GM18873 (cell line): Measurements from ENCODE around the gene SNRPD1.
"Not testable (repeated sequence)": the region's sequence is repeated elsewhere in the genome, so short reads cannot be mapped to it uniquely, and the experiment has no call there.

Experiments
- ATAC-seq: cut with Tn5 transposase; IDR thresholded peaks from one replicate; pipeline ENCODE4 v1.9.1; 2021; ENCODE audit warnings: mild to moderate bottlenecking, moderate library complexity, moderate number of reproducible peaks; ENCODE audit not compliant: unreplicated experiment, low FRiP score

Gene SNRPD1

DNA sequence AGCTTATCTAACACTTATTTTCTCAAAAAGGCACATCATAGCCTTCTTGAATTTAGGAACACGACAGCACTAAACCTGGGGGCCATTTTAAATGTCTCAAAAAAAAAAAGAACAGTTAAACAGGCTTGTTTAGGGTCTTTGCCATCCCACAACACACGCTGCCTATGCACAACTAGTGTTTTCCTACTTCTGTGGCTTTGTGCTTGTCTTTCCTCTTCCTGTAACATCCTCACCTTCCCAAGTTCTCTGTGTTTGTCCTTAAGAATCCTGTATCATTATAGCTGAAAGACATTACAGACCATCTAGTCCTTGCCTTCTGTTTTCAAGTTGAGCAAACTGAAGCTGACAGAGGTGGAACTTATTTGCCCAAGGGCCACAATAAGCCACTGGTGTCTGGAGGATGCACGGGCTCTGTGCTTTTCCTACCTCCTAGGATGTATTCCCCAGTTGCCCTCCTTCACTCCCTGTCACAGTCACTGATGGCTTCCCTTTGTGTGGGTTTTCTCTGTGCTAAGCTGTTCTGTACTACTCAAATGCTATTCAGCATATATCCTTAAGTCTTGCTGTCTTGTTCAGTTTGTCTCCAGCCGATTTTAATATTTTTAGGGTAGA lies 22.6 kb downstream of the SNRPD1 start:
- ATAC-seq: no peak

DNA sequence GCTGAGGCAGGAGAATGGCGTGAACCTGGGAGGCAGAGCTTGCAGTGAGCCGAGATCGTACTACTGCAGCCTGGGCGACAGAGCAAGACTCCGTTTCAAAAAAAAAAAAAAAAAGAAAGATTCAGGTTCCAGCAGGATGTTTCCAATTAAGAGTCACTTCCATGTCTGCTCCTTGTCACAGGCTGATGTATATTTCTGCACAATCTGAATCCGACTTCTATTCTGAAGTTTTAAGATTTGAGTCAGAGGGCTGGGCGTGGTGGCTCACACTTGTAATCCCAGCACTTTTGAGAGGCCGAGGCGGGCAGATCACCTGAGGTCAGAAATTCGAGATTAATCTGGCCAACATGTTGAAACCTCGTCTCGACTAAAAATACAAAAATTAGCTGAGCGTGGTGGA lies 24.7 kb downstream of the SNRPD1 start:
- no peak for ATAC-seq

DNA sequence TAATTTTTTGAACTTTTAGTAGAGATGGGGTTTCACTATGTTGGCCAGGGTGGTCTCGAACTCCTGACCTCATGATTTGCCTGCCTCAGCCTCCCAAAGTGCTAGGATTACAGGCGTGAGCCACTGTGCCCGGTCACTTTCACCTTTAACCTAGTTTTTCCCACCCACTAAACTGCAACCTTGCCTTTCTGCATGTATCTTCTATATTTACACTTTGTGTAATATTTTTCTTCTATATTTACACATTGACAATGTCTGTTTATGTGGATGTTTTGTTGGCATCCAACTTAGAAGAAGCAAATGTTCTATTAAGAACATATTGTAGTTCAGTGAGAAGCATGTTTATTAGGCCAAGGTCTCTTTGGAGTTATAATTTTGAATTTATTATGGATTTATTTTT lies 26.7 kb downstream of the SNRPD1 start:
- no peak for ATAC-seq

DNA sequence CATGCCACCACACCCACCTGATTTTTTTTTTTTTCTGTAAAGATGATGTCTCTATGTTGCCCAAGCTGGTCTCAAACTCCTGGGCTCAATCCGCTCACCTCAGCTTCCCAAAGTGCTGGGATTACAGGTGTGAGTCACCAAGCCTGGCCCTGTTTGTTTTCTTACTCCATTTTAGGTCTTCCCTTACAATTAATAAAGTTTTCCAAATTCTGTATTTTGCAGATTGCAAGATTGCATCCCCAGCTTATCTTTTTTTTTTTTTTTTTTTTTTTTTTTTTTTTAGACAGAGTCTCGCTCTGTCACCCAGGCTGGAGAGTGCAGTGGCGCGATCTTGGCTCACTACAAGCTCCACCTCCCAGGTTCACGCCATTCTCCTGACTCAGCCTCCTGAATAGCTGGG lies 28.3 kb downstream of the SNRPD1 start:
- not testable (repeated sequence) for ATAC-seq

DNA sequence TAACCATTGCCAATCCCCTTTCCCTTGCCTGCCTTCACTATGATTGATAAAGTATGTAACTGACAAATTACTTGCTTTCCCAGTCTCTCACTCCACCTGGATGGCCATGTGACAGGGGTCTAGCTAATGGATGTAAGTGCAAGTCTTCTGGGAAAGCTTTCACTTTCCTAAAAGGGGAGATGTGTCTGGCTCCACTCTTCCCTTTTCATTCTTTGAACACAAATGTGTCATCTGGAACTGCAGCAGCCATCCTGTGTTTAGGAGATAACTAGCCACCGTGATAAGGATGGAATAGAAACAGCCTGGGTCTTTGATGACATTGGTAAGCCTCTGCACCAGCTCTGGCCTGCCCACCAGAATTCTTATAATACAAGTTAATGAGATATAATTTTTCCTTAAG lies 38.2 kb downstream of the SNRPD1 start:
- no peak for ATAC-seq

DNA sequence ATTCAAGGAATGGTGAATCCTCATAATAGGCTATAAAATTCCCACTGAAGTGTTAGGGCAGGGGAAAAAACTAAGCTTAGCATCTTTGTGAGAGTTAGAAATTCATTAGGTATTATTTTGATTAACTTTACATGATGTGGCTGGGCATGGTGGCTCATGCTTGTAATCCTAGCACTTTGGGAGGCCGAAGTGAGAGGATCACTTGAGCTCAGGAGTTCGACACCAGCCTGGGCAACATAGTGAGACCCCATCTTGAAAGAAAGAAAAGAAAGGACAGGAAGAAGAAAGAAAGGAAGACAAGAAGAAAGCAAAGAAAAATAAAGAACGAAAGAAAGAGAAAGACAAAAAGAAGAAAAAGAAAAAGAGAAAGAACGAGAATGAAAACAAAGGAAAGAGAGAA lies 40.0 kb downstream of the SNRPD1 start:
- ATAC-seq: no peak

DNA sequence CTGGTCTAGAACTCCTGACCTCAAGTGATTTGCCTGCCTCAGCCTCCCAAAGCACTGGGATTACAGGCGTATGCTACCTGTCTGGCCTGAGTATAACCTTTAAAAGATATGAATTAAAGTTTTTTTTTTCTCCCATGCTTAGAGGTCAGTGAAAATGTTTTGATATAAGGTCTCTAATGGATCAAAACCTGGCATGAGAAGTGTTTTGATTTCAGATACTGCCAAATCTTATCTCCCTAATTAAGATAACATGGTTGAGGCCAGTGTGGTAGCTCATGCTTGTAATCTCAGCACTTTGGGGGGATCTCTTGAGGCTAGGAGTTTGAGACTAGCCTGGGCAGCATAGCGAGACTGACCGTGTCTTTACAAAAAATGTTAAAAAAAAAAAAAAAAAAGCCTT lies 41.2 kb downstream of the SNRPD1 start:
- no peak for ATAC-seq

DNA sequence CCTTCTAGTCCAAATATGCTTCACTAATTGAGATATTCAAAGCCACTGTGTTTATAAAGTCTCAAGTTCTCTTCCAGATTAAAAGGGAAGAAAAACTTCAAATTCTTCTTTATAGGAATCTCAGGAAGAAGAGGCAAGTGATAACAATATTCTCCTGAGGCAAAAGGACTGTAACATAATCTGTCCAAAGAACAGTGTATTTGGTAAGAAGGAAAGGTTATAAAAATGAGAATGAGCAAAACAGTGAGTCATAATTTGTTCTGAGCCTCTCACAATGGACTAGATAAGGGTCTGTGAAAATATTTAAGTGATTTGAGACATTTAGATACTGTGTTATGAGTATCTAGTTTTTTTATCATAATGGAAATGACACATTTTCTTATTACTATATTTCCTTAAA lies 44.3 kb downstream of the SNRPD1 start:
- no peak for ATAC-seq

DNA sequence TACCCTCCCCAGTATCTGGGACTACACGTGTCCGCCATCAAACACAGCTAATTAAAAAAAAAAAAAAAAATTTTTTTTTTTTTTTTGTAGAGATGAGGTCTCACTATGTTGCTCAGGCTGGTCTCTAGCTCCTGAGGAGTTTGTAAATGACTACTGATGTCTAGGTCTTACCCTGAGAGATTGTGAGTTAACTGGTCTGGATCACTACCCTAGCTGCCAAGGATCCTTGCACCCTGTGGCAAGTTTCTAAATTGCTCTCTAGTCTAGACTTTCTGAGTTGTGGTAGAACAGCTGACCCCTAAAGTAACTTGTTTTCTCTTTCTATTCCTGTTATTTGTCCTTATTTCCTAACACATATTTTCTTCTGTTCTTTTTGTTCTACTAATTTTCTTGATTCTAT lies 48.0 kb downstream of the SNRPD1 start:
- ATAC-seq: no peak

DNA sequence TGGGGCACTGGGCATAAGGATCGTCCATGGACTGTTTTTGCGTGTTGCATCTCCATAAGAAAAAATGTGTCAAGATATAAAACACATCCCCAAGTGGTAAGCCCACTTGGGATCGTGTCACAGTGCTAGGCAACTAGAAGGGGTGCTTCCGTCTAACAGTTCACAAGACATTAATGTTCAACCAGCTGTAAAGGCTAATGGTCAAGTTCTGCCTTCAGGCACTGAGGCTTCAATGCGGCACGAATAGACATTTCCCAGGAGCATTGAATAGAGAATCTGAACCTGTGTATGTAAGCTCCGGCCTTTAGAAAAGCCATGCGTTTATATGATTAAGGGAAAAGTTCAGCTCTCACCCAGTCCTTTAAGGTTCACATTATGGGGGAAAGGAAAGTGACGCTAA lies 50.5 kb downstream of the SNRPD1 start:
- no peak for ATAC-seq

DNA sequence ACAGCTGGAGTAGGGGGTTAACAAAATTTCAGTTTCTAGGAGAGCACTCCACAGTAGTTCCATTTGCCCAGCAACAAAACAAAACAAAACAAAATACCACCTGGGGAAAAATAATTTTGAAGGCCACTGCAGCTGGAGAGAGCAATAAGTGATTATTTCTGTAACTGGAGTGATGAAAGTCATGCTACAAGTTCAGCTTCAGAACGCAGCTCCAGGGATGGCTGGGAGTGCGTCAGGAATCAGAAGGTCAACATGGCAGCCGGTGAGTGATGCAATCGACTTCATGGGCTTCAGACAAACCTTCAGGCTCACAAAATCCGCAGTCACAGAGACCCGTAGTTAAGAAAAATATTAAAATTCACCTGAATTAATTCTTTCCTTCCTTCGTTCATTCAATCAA lies 51.5 kb downstream of the SNRPD1 start:
- ATAC-seq: no peak

DNA sequence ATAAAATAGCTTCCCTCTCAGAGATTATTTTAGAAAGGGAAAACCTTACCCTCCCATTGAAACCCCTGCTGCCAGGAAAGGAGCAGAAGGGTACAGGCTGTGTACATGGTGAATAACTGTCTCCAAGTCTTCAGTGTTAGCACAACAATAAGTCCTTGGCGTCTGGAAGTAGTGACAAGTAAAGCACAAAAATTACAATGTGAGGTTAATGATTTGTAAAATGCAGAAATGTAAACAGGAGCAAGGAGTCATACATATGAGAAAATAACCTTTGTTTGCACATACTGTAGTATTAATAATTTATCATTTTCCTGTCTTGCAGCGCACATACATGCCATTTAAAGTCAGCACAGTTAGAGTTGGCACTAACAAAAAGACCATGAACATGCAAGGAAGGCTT lies 52.0 kb downstream of the SNRPD1 start:
- no peak for ATAC-seq

DNA sequence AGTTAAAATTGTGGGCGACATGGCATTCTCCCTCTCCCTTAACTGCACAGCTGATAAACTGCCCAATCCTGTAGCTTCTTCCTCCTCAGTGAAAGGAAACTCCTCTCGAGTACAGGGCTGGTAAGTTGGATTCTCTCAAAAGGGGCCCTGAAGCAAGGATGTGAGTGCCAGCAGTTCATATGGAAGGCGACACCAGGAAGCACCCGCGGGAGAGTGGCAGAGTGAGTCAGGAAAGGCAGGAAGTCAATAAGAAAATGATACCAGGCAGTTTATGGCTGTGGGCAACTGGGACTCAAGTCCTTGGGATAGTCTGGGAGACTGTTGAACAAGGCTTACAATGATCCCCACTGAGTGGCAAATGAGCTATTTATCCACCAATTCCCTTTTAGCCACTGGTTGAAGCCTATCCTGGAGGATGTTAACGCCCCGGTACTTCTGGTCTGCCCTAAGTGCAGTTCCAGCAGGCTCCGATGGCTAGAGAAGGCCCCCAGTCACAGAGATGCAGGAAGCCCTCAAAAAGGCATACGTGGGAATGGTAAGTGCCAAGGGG lies 57.7 kb downstream of the SNRPD1 start:
- no peak for ATAC-seq

DNA sequence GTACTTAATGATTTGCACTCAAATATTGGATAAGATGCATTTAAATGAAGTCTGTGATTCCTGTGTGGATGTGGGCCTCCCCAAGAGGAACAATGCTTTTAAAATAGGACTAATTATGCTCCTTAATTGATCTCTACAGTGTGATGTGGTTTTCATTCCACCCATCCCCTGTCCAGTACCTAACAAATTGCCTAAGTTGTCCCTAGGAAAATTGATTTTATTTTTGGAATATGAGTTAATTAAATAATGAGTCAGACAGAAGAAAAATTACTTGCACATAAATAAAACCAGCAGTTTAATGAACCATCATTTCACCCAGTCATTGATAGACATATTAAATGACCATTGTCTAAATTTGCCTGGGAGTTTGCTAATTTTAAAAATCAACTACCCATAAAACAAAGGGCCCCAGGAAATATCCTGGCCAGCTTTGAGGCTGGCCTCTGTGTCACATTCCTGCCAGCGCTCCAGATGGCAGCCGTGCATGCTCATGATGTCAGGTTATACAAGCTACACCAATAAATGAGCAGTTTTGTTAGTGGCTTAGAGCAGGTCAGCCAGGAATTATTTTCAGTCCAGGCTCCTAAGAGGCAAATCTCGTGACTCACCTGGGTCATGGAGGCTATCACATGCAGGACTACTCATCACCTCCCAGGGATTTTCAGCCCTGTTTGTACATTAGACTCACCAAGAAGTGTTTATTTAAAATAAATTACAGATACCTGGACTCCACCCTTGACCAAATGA lies 60.6 kb downstream of the SNRPD1 start:
- no peak for ATAC-seq

DNA sequence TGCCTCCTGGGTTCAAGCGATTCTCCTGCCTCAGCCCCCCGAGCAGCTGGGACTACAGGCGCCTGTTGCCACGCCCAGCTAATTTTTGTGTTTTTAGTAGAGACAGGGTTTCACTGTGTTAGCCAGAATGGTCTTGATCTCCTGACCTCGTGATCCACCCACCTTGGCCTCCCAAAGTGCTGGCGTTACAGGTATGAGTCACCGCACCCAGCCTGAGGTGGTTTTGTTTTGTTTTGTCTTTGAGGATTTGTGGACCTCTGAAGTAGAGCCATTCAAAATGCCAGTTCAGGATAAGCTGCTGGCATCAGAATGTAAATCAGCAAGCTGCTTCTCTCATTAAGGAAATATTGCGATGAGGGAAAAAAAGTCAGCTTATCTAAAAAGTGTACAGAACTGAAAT lies 63.2 kb downstream of the SNRPD1 start:
- ATAC-seq: not testable (repeated sequence)

DNA sequence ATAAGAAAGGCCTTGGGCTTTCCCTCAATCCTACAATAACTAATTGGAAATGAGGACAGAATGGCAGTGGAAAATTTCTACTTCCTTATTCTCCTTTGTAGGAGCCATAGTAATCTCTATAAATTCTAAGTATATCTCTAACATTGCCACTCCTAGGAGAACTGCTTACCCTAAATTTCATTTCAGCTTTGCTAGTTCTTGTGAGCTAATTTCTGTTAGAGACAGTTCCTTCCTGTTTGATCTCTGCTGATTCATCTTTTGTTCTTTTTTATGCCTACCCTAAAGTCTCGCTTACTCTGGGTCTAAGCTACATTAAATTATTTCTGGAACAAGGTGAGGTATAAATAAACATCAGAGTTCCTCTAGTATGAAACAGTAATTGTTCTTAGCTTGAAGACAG lies 66.7 kb downstream of the SNRPD1 start:
- no peak for ATAC-seq

DNA sequence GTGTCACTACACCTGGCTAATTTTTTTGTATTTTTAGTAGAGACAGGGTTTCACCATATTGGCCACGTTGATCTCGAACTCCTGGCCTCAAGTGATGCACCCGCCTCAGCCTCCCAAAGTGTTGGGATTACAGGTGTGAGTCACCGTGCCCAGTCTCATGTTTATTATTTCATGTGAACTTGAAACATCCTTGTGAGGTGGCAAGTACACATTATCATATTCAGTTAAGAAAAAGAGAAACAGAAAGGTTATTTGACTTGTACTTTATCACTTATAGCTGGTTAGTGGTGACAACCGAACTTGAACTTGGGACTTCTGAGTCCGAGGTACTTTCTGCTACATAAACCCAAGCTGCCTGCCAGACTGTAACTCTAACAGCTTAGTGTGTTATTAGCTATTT lies 68.0 kb downstream of the SNRPD1 start:
- no peak for ATAC-seq

DNA sequence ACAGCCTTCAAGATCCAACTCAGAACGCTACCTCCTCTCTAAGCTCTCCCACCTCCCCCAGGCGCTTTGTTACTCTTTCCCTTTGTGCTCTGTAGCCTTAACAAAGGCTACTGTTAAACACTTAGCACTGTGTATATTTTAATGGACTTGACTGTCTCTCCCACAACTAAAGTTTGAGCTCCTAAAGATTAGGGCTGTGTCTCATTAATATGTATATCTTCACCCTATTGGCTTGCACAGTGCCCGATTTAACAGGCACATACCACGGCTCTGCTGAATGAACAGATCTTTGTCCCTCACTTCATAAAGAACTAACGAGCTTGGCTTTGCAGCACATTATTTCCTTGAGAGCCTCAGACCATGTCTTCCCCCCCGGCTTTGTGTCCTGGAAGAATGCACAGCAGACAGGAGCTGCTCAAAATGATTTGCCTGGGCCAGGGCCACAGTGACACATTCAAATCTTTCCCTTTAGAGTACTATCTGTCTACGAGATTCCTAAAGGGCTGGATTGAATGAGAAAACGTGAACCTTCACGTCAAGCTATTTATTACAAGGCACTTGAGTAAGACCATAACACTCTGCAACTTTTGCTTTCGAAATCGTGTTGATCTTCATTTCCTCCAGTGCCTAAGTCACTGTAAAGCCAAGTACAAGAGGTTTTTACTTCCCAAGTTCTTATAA lies 70.4 kb downstream of the SNRPD1 start:
- peak; percentile 44 for ATAC-seq
